ENCODE data around the gene BCL2L14.

The BCL2L14 gene

GRCh38 chr12:12070674-12071656 is at the start of gene BCL2L14:
TSS of gene BCL2L14 (plus strand) at chr12:12070939. CDS start at chr12:12079306, 8,367 bp downstream.
- DNase-seq = peak; percentile 31

GRCh38 chr12:12022306-12022936 is 48.3 kb upstream of the BCL2L14 start:
- no peak for DNase-seq

GRCh38 chr12:12023456-12023855 is 47.3 kb upstream of the BCL2L14 start:
- no peak for DNase-seq

- DNase-seq = peak; percentile 59
Observed at GRCh38 chr12:12024911-12025682, 45.6 kb upstream of the BCL2L14 start.

- no peak for DNase-seq
Observed at GRCh38 chr12:12025799-12026386, 44.8 kb upstream of the BCL2L14 start.

GRCh38 chr12:12028668-12029402 is 41.9 kb upstream of the BCL2L14 start:
- no peak for DNase-seq

- no peak for DNase-seq
Observed at GRCh38 chr12:12029653-12030052, 41.1 kb upstream of the BCL2L14 start.

GRCh38 chr12:12032260-12032791 is 38.4 kb upstream of the BCL2L14 start:
- no peak for DNase-seq

GRCh38 chr12:12032851-12033797 is 37.6 kb upstream of the BCL2L14 start:
- DNase-seq = peak; percentile 71

- DNase-seq = no peak
Observed at GRCh38 chr12:12033824-12034223, 36.9 kb upstream of the BCL2L14 start.

- no peak for DNase-seq
Observed at GRCh38 chr12:12034344-12034743, 36.4 kb upstream of the BCL2L14 start.

- no peak for DNase-seq
Observed at GRCh38 chr12:12035229-12035628, 35.5 kb upstream of the BCL2L14 start.

- no peak for DNase-seq
Observed at GRCh38 chr12:12036901-12037300, 33.8 kb upstream of the BCL2L14 start.

- no peak for DNase-seq
Observed at GRCh38 chr12:12039897-12040296, 30.8 kb upstream of the BCL2L14 start.

GRCh38 chr12:12046401-12046800 is 24.3 kb upstream of the BCL2L14 start:
- no peak for DNase-seq

- no peak for DNase-seq
Observed at GRCh38 chr12:12047682-12048081, 23.1 kb upstream of the BCL2L14 start.

GRCh38 chr12:12048266-12048665 is 22.5 kb upstream of the BCL2L14 start:
- DNase-seq = no peak

- DNase-seq = no peak
Observed at GRCh38 chr12:12048714-12049113, 22.0 kb upstream of the BCL2L14 start.

GRCh38 chr12:12051668-12052067 is 19.1 kb upstream of the BCL2L14 start:
- DNase-seq = no peak

- no peak for DNase-seq
Observed at GRCh38 chr12:12054993-12055392, 15.7 kb upstream of the BCL2L14 start.

- no peak for DNase-seq
Observed at GRCh38 chr12:12056951-12057350, 13.8 kb upstream of the BCL2L14 start.

Measured in CD4-positive, alpha-beta T cell treated with Interleukin-17A for 1 hour (primary cell).